Type B pancreatic cell (in vitro differentiated cells): ENCODE measurements around the gene DNAH17. TPM values are rescaled to one million over a fixed set of nuclear protein-coding genes. Genes with fewer than 3 reads are reported as not detected.

Experiments
- DNase-seq: peaks from one replicate; pipeline ENCODE4 v3.0.0; 2021; ENCODE audit warnings: mixed read lengths; ENCODE audit not compliant: unreplicated experiment; ENCODE audit errors: extremely low spot score
- H3K27ac Mint-ChIP-seq: 2 replicates; pipeline ENCODE4 v1.8.0; 2021; ENCODE audit warnings: mild to moderate bottlenecking, mixed read lengths
- H3K27me3 Mint-ChIP-seq: 2 replicates; pipeline ENCODE4 v1.8.0; 2021; ENCODE audit warnings: mixed read lengths
- H3K36me3 Mint-ChIP-seq: 2 replicates; pipeline ENCODE4 v1.8.0; 2021; ENCODE audit warnings: mixed read lengths
- H3K4me1 Mint-ChIP-seq: one replicate; pipeline ENCODE4 v1.8.0; 2021; ENCODE audit warnings: mixed read lengths; ENCODE audit not compliant: unreplicated experiment
- H3K4me3 Mint-ChIP-seq: 2 replicates; pipeline ENCODE4 v1.8.0; 2021; ENCODE audit warnings: mild to moderate bottlenecking, mixed read lengths
- H3K9me3 Mint-ChIP-seq: 2 replicates; pipeline ENCODE4 v1.8.0; 2021; ENCODE audit warnings: mixed read lengths
- total RNA-seq: library from RNA; stranded (reverse); gene quantifications from 2 replicates; pipeline ENCODE4 v1.2.1, GENCODE V29; 2021; ENCODE audit warnings: low replicate concordance
- TF ChIP-seq, protein P1 (sequence below): fragments of 200-600 bp; sonication (generic); conservative IDR thresholded peaks from 2 replicates; pipeline ENCODE4 v1.5.0; 2021; ENCODE audit warnings: antibody characterized with exemption, mild to moderate bottlenecking

The DNAH17 gene
- total RNA-seq, 1 donor from 2014 or later = 0.07 TPM

DNA sequence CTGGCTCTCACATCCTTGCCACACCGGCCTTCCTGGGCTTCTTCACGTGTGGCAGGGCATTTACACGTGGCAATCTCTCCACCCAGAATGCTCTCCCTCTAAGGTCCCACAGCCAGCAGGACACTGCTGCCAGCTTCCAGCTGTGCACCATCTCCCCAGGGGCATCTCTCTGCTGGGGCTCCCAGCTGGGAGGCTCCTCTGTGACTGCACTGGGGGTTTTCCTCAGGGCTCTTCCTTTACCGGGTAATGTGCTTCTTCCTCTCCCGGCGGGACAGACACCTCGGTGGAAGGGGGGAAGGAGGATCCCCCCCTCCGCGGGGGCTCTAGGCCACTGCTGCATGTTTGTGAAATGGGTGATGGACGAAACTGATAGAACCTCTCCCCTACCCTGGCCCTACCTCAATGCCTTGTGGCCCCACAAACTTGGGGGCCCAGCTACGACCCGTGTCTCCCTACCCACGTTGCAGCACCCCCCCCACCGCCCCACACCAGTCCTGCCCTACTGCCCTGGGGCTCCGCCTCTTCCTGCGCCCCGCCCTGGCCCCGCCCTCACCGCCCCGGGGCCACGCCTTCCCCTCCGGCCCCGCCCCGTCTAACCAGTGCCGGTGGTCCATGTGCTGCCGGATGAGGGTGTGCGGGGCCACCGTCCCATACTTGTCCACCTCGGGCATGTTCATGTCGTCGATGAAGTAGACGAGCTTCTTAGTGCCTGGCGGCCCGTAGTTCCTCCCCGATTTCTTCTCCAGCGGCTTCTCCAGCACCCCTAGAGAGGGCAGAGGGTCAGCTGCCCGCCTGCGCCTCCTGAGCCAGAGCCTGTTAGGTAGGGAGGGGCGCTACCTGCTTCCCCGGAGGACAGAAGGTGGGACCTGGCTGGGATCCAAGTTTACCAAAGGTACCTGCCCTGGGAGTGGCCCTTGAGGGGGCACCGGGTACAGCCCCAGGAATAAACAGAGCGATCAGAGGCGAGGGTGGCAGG, 92.6 kb downstream of the DNAH17 start:
- no peaks in the 10 kb centered on the region for H3K36me3 Mint-ChIP-seq
- no peak for DNase-seq
- peak overlapping the region; percentile 59 for H3K4me3 Mint-ChIP-seq

GRCh38 chr17:78479369-78479768, 97.8 kb downstream of the DNAH17 start:
- Mint-ChIP-seq H3K4me3 (no peak overlapping the region), H3K9me3 (no peaks in the 10 kb centered on the region), H3K27ac (no peak overlapping the region), H3K27me3 (peaks cover 12% of the 10 kb centered on the region), H3K36me3 (no peaks in the 10 kb centered on the region), H3K4me1 (peaks cover 3% of the 10 kb centered on the region)
- DNase-seq = no peak
- TF ChIP-seq, protein P1, sequence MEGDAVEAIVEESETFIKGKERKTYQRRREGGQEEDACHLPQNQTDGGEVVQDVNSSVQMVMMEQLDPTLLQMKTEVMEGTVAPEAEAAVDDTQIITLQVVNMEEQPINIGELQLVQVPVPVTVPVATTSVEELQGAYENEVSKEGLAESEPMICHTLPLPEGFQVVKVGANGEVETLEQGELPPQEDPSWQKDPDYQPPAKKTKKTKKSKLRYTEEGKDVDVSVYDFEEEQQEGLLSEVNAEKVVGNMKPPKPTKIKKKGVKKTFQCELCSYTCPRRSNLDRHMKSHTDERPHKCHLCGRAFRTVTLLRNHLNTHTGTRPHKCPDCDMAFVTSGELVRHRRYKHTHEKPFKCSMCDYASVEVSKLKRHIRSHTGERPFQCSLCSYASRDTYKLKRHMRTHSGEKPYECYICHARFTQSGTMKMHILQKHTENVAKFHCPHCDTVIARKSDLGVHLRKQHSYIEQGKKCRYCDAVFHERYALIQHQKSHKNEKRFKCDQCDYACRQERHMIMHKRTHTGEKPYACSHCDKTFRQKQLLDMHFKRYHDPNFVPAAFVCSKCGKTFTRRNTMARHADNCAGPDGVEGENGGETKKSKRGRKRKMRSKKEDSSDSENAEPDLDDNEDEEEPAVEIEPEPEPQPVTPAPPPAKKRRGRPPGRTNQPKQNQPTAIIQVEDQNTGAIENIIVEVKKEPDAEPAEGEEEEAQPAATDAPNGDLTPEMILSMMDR = no peak

More for the DNA sequence above, 92.6 kb downstream of the DNAH17 start:
- no peaks in the 10 kb centered on the region for H3K9me3 Mint-ChIP-seq
- H3K27me3 Mint-ChIP-seq = peaks cover 20% of the 10 kb centered on the region
- TF ChIP-seq, protein P1 = no peak
- H3K4me1 Mint-ChIP-seq = peaks cover 4% of the 10 kb centered on the region
- H3K27ac Mint-ChIP-seq = no peak overlapping the region

- Mint-ChIP-seq H3K36me3 (no peaks in the 10 kb centered on the region), H3K4me3 (no peak overlapping the region), H3K9me3 (no peaks in the 10 kb centered on the region), H3K4me1 (no peaks in the 10 kb centered on the region), H3K27ac (no peak overlapping the region), H3K27me3 (peaks cover 12% of the 10 kb centered on the region)
- DNase-seq = no peak
- TF ChIP-seq, protein P1 = no peak
Observed at GRCh38 chr17:78478757-78479297, 98.4 kb downstream of the DNAH17 start.

GRCh38 chr17:78477913-78478756, 99.1 kb downstream of the DNAH17 start:
- no peak for DNase-seq
- Mint-ChIP-seq H3K9me3 (no peaks in the 10 kb centered on the region), H3K27me3 (peaks cover 11% of the 10 kb centered on the region), H3K4me1 (no peaks in the 10 kb centered on the region), H3K36me3 (no peaks in the 10 kb centered on the region), H3K4me3 (no peak overlapping the region), H3K27ac (no peak overlapping the region)
- TF ChIP-seq, protein P1 = no peak

- H3K27ac Mint-ChIP-seq = no peak overlapping the region
- no peak overlapping the region for H3K4me3 Mint-ChIP-seq
- H3K9me3 Mint-ChIP-seq = no peaks in the 10 kb centered on the region
- TF ChIP-seq, protein P1 = no peak
- no peaks in the 10 kb centered on the region for H3K4me1 Mint-ChIP-seq
- no peak for DNase-seq
- H3K36me3 Mint-ChIP-seq = no peaks in the 10 kb centered on the region
- H3K27me3 Mint-ChIP-seq = peaks cover 5% of the 10 kb centered on the region
Observed at GRCh38 chr17:78476973-78477372, 100.2 kb downstream of the DNAH17 start.
